SK-N-SH treated with all-trans-retinoic acid at 6 μM for 48 hours (cell line): ENCODE data around the gene DIABLO.

Experiments
- ATAC-seq: fragments of 200-7000 bp; cut with Tn5 transposase; 3 replicates; pipeline ENCODE4 v1.9.1; 2020; ENCODE audit warnings: mild to moderate bottlenecking, moderate library complexity
- ARNTL ChIP-seq: fragments of 450-650 bp; formaldehyde crosslinking; IDR thresholded peaks from 2 replicates; pipeline ENCODE4 v1.5.0; 2020; ENCODE audit warnings: low read depth, mild to moderate bottlenecking, moderate library complexity, borderline replicate concordance
- BACH2 ChIP-seq: fragments of 250-450 bp; sonication (Bioruptor Pico); IDR thresholded peaks from 2 replicates; pipeline ENCODE4 v1.9.0; 2021; ENCODE audit warnings: mild to moderate bottlenecking, borderline replicate concordance
- CSDC2 ChIP-seq: fragments of 250-450 bp; sonication (Bioruptor Pico); IDR thresholded peaks from 2 replicates; pipeline ENCODE4 v1.5.0; 2020; ENCODE audit warnings: mild to moderate bottlenecking, moderate library complexity
- CSRNP3 ChIP-seq: fragments of 250-450 bp; sonication (Bioruptor Pico); IDR thresholded peaks from 2 replicates; pipeline ENCODE4 v1.5.1; 2021; ENCODE audit warnings: mild to moderate bottlenecking, moderate library complexity
- ESRRG ChIP-seq: fragments of 250-450 bp; sonication (Bioruptor Pico); IDR thresholded peaks from 2 replicates; pipeline ENCODE4 v1.6.1; 2021; ENCODE audit warnings: mild to moderate bottlenecking
- GLIS3 ChIP-seq: fragments of 250-450 bp; sonication (Bioruptor Pico); IDR thresholded peaks from 2 replicates; pipeline ENCODE4 v1.5.0; 2020; ENCODE audit warnings: mild to moderate bottlenecking, moderate library complexity
- OSR1 ChIP-seq: fragments of 250-450 bp; sonication (Bioruptor Pico); IDR thresholded peaks from 2 replicates; pipeline ENCODE4 v1.8.0; 2022; ENCODE audit warnings: moderate library complexity, mild to moderate bottlenecking, inconsistent platforms
- PATZ1 ChIP-seq: fragments of 250-450 bp; sonication (Bioruptor Pico); IDR thresholded peaks from 2 replicates; pipeline ENCODE4 v1.8.0; 2020; ENCODE audit warnings: mild to moderate bottlenecking, moderate library complexity, borderline replicate concordance
- POU6F1 ChIP-seq: fragments of 250-450 bp; sonication (Bioruptor Pico); IDR thresholded peaks from 2 replicates; pipeline ENCODE4 v1.8.0; 2021; ENCODE audit warnings: low read depth, mild to moderate bottlenecking, moderate library complexity, borderline replicate concordance
- PPARA ChIP-seq: fragments of 250-450 bp; sonication (Bioruptor Pico); IDR thresholded peaks from 2 replicates; pipeline ENCODE4 v1.5.0; 2020; ENCODE audit warnings: mild to moderate bottlenecking, borderline replicate concordance
- RARB ChIP-seq: fragments of 250-450 bp; sonication (Bioruptor Pico); IDR thresholded peaks from 2 replicates; pipeline ENCODE4 v1.8.0; 2021; ENCODE audit warnings: mild to moderate bottlenecking, moderate library complexity
- SNAI2 ChIP-seq: fragments of 250-450 bp; sonication (Bioruptor Pico); IDR thresholded peaks from 2 replicates; pipeline ENCODE4 v1.5.0; 2020; ENCODE audit warnings: mild to moderate bottlenecking, moderate library complexity
- TOX ChIP-seq: fragments of 250-450 bp; sonication (Bioruptor Pico); IDR thresholded peaks from 2 replicates; pipeline ENCODE4 v1.8.0; 2021; ENCODE audit warnings: mild to moderate bottlenecking, moderate library complexity, borderline replicate concordance
- TSHZ2 ChIP-seq: fragments of 250-450 bp; sonication (Bioruptor Pico); IDR thresholded peaks from 2 replicates; pipeline ENCODE4 v1.5.0; 2020; ENCODE audit warnings: mild to moderate bottlenecking, moderate library complexity
- ZFP3 ChIP-seq: fragments of 250-450 bp; sonication (Bioruptor Pico); IDR thresholded peaks from 2 replicates; pipeline ENCODE4 v1.5.0; 2020; ENCODE audit warnings: mild to moderate bottlenecking, moderate library complexity
- ZFP30 ChIP-seq: fragments of 450-650 bp; formaldehyde crosslinking; IDR thresholded peaks from 2 replicates; pipeline ENCODE4 v1.5.0; 2022; ENCODE audit warnings: mild to moderate bottlenecking, moderate library complexity
- ZNF565 ChIP-seq: fragments of 450-650 bp; formaldehyde crosslinking; conservative IDR thresholded peaks from 2 replicates; pipeline ENCODE4 v1.5.0; 2020; ENCODE audit warnings: low read depth, mild to moderate bottlenecking, moderate library complexity
- ZNF70 ChIP-seq: fragments of 450-650 bp; formaldehyde crosslinking; IDR thresholded peaks from 2 replicates; pipeline ENCODE4 v1.5.0; 2020; ENCODE audit warnings: mild to moderate bottlenecking, moderate library complexity
- ZNF8 ChIP-seq: fragments of 450-650 bp; formaldehyde crosslinking; IDR thresholded peaks from 2 replicates; pipeline ENCODE4 v1.5.0; 2020; ENCODE audit warnings: mild to moderate bottlenecking, moderate library complexity

Gene DIABLO

GRCh38 chr12:122185494-122186082 is 40.3 kb downstream of the DIABLO start:
- ATAC-seq, result no peak

GRCh38 chr12:122185079-122185478 is 40.8 kb downstream of the DIABLO start:
- ATAC-seq, result no peak
- TF ChIP-seq ESRRG (CRISPR knock-in tag), result no peak
- no peak for TF ChIP-seq ZNF8 (CRISPR knock-in tag)
- no peak for TF ChIP-seq TSHZ2 (CRISPR knock-in tag)
- no peak for TF ChIP-seq OSR1 (CRISPR knock-in tag)
- TF ChIP-seq GLIS3 (CRISPR knock-in tag), result no peak
- TF ChIP-seq ZFP30, result no peak
- TF ChIP-seq ARNTL, result no peak
- no peak for TF ChIP-seq CSDC2 (CRISPR knock-in tag)
- TF ChIP-seq POU6F1 (CRISPR knock-in tag), result no peak
- TF ChIP-seq PPARA (CRISPR knock-in tag), result no peak
- TF ChIP-seq RARB (CRISPR knock-in tag), result no peak
- TF ChIP-seq ZNF565 (CRISPR knock-in tag), result no peak
- TF ChIP-seq, all 23 proteins: peak for 0

More at GRCh38 chr12:122185494-122186082, 40.3 kb downstream of the DIABLO start:
- no peak for TF ChIP-seq PPARA (CRISPR knock-in tag)
- TF ChIP-seq ZNF8 (CRISPR knock-in tag), result no peak

- TF ChIP-seq TOX (CRISPR knock-in tag) (no peak), PATZ1 (CRISPR knock-in tag) (no peak)
- ATAC-seq, result no peak
Measured at GRCh38 chr12:122184517-122184916, 41.3 kb downstream of the DIABLO start.

- TF ChIP-seq BACH2 (no peak), POU6F1 (CRISPR knock-in tag) (no peak), CSDC2 (CRISPR knock-in tag) (no peak), ZNF565 (CRISPR knock-in tag) (no peak), OSR1 (CRISPR knock-in tag) (no peak), ESRRG (CRISPR knock-in tag) (no peak), ZNF70 (CRISPR knock-in tag) (no peak), ARNTL (no peak), ZFP30 (no peak), CSRNP3 (CRISPR knock-in tag) (no peak), ZNF8 (CRISPR knock-in tag) (no peak), ZFP3 (CRISPR knock-in tag) (no peak), SNAI2 (CRISPR knock-in tag) (no peak)
- no peak for ATAC-seq
Measured at GRCh38 chr12:122183588-122183940, 42.3 kb downstream of the DIABLO start.
